GM19099 (cell line): ENCODE results near the gene SLC35B4.

ENCODE experiments used
- POLR2A ChIP-seq: IDR thresholded peaks from 3 replicates; pipeline ENCODE4 v1.6.1; 2011; ENCODE audit warnings: low read depth; ENCODE audit not compliant: insufficient read length; ENCODE audit errors: extremely low read depth

Gene SLC35B4

GRCh38 chr7:134287916-134288659, 28.6 kb downstream of the SLC35B4 start:
- TF ChIP-seq POLR2A = no peak

GRCh38 chr7:134284952-134285351, 31.8 kb downstream of the SLC35B4 start:
- TF ChIP-seq POLR2A = no peak

- no peak for TF ChIP-seq POLR2A
These were observed 32.7 kb downstream of the SLC35B4 start for GRCh38 chr7:134284011-134284410.

GRCh38 chr7:134280508-134280907, 36.2 kb downstream of the SLC35B4 start:
- TF ChIP-seq POLR2A = no peak

GRCh38 chr7:134279898-134280297, 36.8 kb downstream of the SLC35B4 start:
- no peak for TF ChIP-seq POLR2A

- TF ChIP-seq POLR2A = no peak
These were observed 37.4 kb downstream of the SLC35B4 start for GRCh38 chr7:134279336-134279735.

GRCh38 chr7:134278502-134279153, 38.1 kb downstream of the SLC35B4 start:
- no peak for TF ChIP-seq POLR2A

- no peak for TF ChIP-seq POLR2A
These were observed 39.8 kb downstream of the SLC35B4 start for GRCh38 chr7:134276951-134277350.

GRCh38 chr7:134262322-134262721, 54.4 kb downstream of the SLC35B4 start:
- TF ChIP-seq POLR2A = no peak

- no peak for TF ChIP-seq POLR2A
These were observed 60.9 kb downstream of the SLC35B4 start for GRCh38 chr7:134255814-134256213.

GRCh38 chr7:134254311-134254710, 62.4 kb downstream of the SLC35B4 start:
- no peak for TF ChIP-seq POLR2A

- TF ChIP-seq POLR2A = no peak
These were observed 68.5 kb downstream of the SLC35B4 start for GRCh38 chr7:134248196-134248595.

- TF ChIP-seq POLR2A = no peak
These were observed 70.0 kb downstream of the SLC35B4 start for GRCh38 chr7:134246761-134247160.

- TF ChIP-seq POLR2A = no peak
These were observed 70.4 kb downstream of the SLC35B4 start for GRCh38 chr7:134246347-134246746.

- TF ChIP-seq POLR2A = no peak
These were observed 71.5 kb downstream of the SLC35B4 start for GRCh38 chr7:134245253-134245652.
